ENCODE data around the gene MYO9B. TPM values are rescaled to one million over a fixed set of nuclear protein-coding genes. Genes with fewer than 3 reads are reported as not detected.

The MYO9B gene
- total and polyA plus RNA-seq, 9 of the 15 experiments (the other 6 are each of a cell fraction or from before 2014, with no cell fraction given) = 2.4 to 77.6 (median 23.0) TPM

DNA sequence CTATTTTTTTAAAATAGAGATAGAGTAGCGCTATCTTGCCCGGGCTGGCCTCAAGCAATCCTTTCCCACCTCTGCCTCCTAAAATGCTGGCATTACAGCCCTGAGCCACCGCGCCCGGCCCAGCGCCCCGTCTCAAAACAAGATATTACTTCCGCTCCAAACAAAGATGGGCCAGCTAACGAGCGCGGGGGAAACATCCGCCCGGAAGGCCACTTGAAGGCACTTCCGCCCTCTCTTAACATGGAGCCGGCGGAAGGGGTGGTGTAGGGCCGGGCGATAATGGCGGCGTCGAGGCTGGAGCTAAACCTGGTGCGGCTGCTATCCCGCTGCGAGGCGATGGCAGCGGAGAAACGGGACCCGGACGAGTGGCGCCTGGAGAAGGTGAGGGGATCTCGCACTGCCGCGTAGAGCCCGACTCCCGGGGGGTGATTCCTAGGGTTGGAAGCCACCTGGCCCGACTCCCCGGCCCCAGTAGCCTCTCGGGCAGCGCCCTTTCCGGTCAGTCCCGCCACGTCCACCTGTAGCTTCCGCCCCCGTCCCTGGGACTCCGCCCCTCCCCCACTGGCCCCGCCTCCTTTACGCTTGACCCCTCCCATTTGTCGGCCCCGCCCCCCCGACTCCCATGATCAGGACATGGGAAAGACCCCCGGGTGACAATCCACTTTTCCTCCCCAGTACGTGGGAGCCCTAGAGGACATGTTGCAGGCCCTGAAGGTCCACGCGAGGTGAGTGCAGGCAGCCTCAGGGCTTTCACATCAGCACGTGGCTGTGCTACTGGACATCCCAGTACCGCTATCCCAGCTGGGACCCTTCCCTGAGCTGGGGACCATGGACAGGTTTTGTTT, 139.8 kb downstream of the MYO9B start, which contains the start of gene USE1 (continued):
- TF ChIP-seq, protein P1, sequence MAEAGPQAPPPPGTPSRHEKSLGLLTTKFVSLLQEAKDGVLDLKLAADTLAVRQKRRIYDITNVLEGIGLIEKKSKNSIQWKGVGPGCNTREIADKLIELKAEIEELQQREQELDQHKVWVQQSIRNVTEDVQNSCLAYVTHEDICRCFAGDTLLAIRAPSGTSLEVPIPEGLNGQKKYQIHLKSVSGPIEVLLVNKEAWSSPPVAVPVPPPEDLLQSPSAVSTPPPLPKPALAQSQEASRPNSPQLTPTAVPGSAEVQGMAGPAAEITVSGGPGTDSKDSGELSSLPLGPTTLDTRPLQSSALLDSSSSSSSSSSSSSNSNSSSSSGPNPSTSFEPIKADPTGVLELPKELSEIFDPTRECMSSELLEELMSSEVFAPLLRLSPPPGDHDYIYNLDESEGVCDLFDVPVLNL (CRISPR knock-in tag; IDR thresholded peaks at IDR 0.05; ENCODE audit: low read depth) = no peak
- TF ChIP-seq MED1 (CRISPR knock-in tag; IDR thresholded peaks at IDR 0.05; ENCODE audit: borderline replicate concordance) (no peak), ZC3H11A (IDR thresholded peaks at IDR 0.05; ENCODE audit: low read depth, low read length) (no peak), LARP7 (IDR thresholded peaks at IDR 0.05) (no peak), PURB (CRISPR knock-in tag; IDR thresholded peaks at IDR 0.05; ENCODE audit: low read depth) (no peak), POU5F1 (IDR thresholded peaks at IDR 0.05; ENCODE audit: borderline replicate concordance, low read depth, low read length, partially characterized antibody) (peak; percentile 48), ZNF76 (CRISPR knock-in tag; IDR thresholded peaks at IDR 0.05; ENCODE audit: borderline replicate concordance) (no peak), TCF7L2 (IDR thresholded peaks at IDR 0.05; ENCODE audit: low read depth, low read length) (no peak), SRF (CRISPR knock-in tag; IDR thresholded peaks at IDR 0.05) (peak in 1 of 2 experiments; percentile 46; a peak in 1 of 4 replicates), GABPB1 (CRISPR knock-in tag; IDR thresholded peaks at IDR 0.05) (peak; percentile 97), ZKSCAN3 (CRISPR knock-in tag; IDR thresholded peaks at IDR 0.05) (no peak), ZBTB7A (IDR thresholded peaks at IDR 0.05; ENCODE audit: borderline replicate concordance, control insufficient read depth, low read depth, low read length) (peak; percentile 83; the same call in 1 of the 2 replicates), RFX1 (IDR thresholded peaks at IDR 0.05) (no peak)
- TF ChIP-seq, protein P2, sequence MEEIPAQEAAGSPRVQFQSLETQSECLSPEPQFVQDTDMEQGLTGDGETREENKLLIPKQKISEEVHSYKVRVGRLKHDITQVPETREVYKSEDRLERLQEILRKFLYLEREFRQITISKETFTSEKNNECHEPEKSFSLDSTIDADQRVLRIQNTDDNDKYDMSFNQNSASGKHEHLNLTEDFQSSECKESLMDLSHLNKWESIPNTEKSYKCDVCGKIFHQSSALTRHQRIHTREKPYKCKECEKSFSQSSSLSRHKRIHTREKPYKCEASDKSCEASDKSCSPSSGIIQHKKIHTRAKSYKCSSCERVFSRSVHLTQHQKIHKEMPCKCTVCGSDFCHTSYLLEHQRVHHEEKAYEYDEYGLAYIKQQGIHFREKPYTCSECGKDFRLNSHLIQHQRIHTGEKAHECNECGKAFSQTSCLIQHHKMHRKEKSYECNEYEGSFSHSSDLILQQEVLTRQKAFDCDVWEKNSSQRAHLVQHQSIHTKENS (CRISPR knock-in tag; IDR thresholded peaks at IDR 0.05) = no peak
- TF ChIP-seq, protein P3, sequence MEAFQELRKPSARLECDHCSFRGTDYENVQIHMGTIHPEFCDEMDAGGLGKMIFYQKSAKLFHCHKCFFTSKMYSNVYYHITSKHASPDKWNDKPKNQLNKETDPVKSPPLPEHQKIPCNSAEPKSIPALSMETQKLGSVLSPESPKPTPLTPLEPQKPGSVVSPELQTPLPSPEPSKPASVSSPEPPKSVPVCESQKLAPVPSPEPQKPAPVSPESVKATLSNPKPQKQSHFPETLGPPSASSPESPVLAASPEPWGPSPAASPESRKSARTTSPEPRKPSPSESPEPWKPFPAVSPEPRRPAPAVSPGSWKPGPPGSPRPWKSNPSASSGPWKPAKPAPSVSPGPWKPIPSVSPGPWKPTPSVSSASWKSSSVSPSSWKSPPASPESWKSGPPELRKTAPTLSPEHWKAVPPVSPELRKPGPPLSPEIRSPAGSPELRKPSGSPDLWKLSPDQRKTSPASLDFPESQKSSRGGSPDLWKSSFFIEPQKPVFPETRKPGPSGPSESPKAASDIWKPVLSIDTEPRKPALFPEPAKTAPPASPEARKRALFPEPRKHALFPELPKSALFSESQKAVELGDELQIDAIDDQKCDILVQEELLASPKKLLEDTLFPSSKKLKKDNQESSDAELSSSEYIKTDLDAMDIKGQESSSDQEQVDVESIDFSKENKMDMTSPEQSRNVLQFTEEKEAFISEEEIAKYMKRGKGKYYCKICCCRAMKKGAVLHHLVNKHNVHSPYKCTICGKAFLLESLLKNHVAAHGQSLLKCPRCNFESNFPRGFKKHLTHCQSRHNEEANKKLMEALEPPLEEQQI (IDR thresholded peaks at IDR 0.05) = no peak
- TF ChIP-seq, protein P4, sequence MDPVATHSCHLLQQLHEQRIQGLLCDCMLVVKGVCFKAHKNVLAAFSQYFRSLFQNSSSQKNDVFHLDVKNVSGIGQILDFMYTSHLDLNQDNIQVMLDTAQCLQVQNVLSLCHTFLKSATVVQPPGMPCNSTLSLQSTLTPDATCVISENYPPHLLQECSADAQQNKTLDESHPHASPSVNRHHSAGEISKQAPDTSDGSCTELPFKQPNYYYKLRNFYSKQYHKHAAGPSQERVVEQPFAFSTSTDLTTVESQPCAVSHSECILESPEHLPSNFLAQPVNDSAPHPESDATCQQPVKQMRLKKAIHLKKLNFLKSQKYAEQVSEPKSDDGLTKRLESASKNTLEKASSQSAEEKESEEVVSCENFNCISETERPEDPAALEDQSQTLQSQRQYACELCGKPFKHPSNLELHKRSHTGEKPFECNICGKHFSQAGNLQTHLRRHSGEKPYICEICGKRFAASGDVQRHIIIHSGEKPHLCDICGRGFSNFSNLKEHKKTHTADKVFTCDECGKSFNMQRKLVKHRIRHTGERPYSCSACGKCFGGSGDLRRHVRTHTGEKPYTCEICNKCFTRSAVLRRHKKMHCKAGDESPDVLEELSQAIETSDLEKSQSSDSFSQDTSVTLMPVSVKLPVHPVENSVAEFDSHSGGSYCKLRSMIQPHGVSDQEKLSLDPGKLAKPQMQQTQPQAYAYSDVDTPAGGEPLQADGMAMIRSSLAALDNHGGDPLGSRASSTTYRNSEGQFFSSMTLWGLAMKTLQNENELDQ (CRISPR knock-in tag; IDR thresholded peaks at IDR 0.05; ENCODE audit: borderline replicate concordance) = no peak
- TF ChIP-seq, protein P5, sequence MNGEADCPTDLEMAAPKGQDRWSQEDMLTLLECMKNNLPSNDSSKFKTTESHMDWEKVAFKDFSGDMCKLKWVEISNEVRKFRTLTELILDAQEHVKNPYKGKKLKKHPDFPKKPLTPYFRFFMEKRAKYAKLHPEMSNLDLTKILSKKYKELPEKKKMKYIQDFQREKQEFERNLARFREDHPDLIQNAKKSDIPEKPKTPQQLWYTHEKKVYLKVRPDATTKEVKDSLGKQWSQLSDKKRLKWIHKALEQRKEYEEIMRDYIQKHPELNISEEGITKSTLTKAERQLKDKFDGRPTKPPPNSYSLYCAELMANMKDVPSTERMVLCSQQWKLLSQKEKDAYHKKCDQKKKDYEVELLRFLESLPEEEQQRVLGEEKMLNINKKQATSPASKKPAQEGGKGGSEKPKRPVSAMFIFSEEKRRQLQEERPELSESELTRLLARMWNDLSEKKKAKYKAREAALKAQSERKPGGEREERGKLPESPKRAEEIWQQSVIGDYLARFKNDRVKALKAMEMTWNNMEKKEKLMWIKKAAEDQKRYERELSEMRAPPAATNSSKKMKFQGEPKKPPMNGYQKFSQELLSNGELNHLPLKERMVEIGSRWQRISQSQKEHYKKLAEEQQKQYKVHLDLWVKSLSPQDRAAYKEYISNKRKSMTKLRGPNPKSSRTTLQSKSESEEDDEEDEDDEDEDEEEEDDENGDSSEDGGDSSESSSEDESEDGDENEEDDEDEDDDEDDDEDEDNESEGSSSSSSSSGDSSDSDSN (IDR thresholded peaks at IDR 0.05; ENCODE audit: borderline replicate concordance in 1 of 2, low read depth in 2 of 2, low read length in 2 of 2) = 0 out of 4 replicates have a peak, but pooled peaks have one; percentile 10 to 76
